H1 (cell line): Measurements from ENCODE around the gene PCDHAC1. TPM values are rescaled to one million over a fixed set of nuclear protein-coding genes. Genes with fewer than 3 reads are reported as not detected.
"Not testable (repeated sequence)": the region's sequence is repeated elsewhere in the genome, so short reads cannot be mapped to it uniquely, and the experiment has no call there.

Experiments used
- CTCF ChIA-PET: fragments of 300-600 bp; sonication (Branson Sonifier 250); formaldehyde crosslinking; loops from one replicate; lab custom pipeline; 2021; ENCODE audit not compliant: partially characterized antibody; lab: Charles Lee
- POLR2A ChIA-PET: fragments of 300-600 bp; sonication (Branson Sonifier 250); formaldehyde crosslinking; loops from one replicate; lab custom pipeline; 2021; ENCODE audit warnings: inconsistent platforms; ENCODE audit not compliant: partially characterized antibody; lab: Charles Lee
- DNase-seq, 2 experiments: peaks; one replicate each; pipeline versions ENCODE4 v3.0.0 to v3.0.0-alpha.2; 2010 to 2022; ENCODE audit warnings: low spot score in 2 of 2, low read depth in 1 of 2, mixed read lengths in 1 of 2
- FAIRE-seq: peaks from 2 replicates; lab custom pipeline; 2011; peaks lifted over from hg19 to GRCh38; lab: Jason Lieb, UNC
- H2AFZ ChIP-seq: 2 replicates; pipeline ENCODE4 v1.8.1; 2012; ENCODE audit warnings: low read length, inconsistent platforms
- H2AK5ac ChIP-seq: 2 replicates; pipeline ENCODE4 v1.6.1; 2013; ENCODE audit warnings: low read depth, low read length
- H2BK120ac ChIP-seq: replicated peaks from 2 replicates; pipeline ENCODE3; 2013; ENCODE audit warnings: low read depth, low read length, inconsistent platforms
- H2BK12ac ChIP-seq: 2 replicates; pipeline ENCODE4 v1.6.1; 2013; ENCODE audit warnings: low read depth, low read length
- H2BK15ac ChIP-seq: 2 replicates; pipeline ENCODE4 v1.6.1; 2013; ENCODE audit warnings: low read length
- H2BK20ac ChIP-seq: 2 replicates; pipeline ENCODE4 v1.6.1; 2013; ENCODE audit warnings: low read length
- H2BK5ac ChIP-seq: 2 replicates; pipeline ENCODE4 v1.6.1; 2013; ENCODE audit warnings: low read depth, low read length
- H3K14ac ChIP-seq: 2 replicates; pipeline ENCODE4 v1.6.1; 2013; ENCODE audit warnings: inconsistent platforms; ENCODE audit not compliant: insufficient read length
- H3K18ac ChIP-seq: 2 replicates; pipeline ENCODE4 v1.6.1; 2013; ENCODE audit warnings: low read length; ENCODE audit errors: extremely low read depth
- H3K23ac ChIP-seq: 2 replicates; pipeline ENCODE4 v1.6.1; 2013; ENCODE audit warnings: inconsistent platforms; ENCODE audit not compliant: insufficient read length
- H3K23me2 ChIP-seq: 2 replicates; pipeline ENCODE4 v1.6.1; 2013; ENCODE audit warnings: low read depth, low read length
- H3K27ac ChIP-seq: 2 replicates; pipeline ENCODE4 v1.6.1; 2011; ENCODE audit warnings: low read depth, low read length, inconsistent platforms
- H3K27me3 ChIP-seq, 4 experiments: replicated peaks in 1 of 4; 1 replicate in 1 of 4; 2 replicates in 3 of 4; pipeline versions ENCODE4 v1.6.1 to v1.8.1; 2011 to 2013; ENCODE audit warnings: low read length in 3 of 4, mild to moderate bottlenecking in 3 of 4, inconsistent platforms in 2 of 4, mixed read lengths in 2 of 4, moderate library complexity in 1 of 4; ENCODE audit not compliant: control insufficient read depth in 3 of 4, insufficient read depth in 3 of 4; ENCODE audit errors: extremely low read depth in 1 of 4
- H3K36me3 ChIP-seq, 4 experiments: 2 replicates each; pipeline versions ENCODE4 v1.6.1 to v1.8.1; 2011 to 2013; ENCODE audit warnings: mild to moderate bottlenecking in 4 of 4, low read length in 3 of 4, moderate library complexity in 2 of 4, control low read depth in 1 of 4, inconsistent platforms in 1 of 4; ENCODE audit not compliant: insufficient read depth in 4 of 4, control insufficient read depth in 2 of 4
- H3K4ac ChIP-seq: replicated peaks from 2 replicates; pipeline ENCODE3; 2013; ENCODE audit warnings: low read length, low read depth, mixed read lengths, inconsistent platforms; ENCODE audit not compliant: insufficient read length
- H3K4me1 ChIP-seq, 4 experiments: replicated peaks in 1 of 4; 1 replicate in 1 of 4; 2 replicates in 3 of 4; pipeline versions ENCODE4 v1.6.1 to v1.8.1; 2011 to 2013; ENCODE audit warnings: low read length in 3 of 4, inconsistent platforms in 2 of 4, mixed read lengths in 1 of 4; ENCODE audit not compliant: insufficient read depth in 4 of 4, control insufficient read depth in 3 of 4
- H3K4me2 ChIP-seq, 2 experiments: 2 replicates each; pipeline versions ENCODE4 v1.6.1 to v1.8.1; 2011 to 2013; ENCODE audit warnings: low read depth in 2 of 2, low read length in 2 of 2, control low read depth in 1 of 2, inconsistent platforms in 1 of 2, mild to moderate bottlenecking in 1 of 2; ENCODE audit not compliant: insufficient read depth in 1 of 2
- H3K4me3 ChIP-seq, 4 experiments: fragments of 200-600, 300-600 bp in 1 of 4; sonication (generic), shearing (Covaris generic), sonication (Bioruptor Twin) in 1 of 4; 2 replicates each; pipeline versions ENCODE4 v1.5.1 to v1.8.1; 2011 to 2016; ENCODE audit warnings: low read length in 4 of 4, low read depth in 3 of 4, control low read depth in 2 of 4, inconsistent platforms in 2 of 4, mild to moderate bottlenecking in 2 of 4, mixed read lengths in 1 of 4, moderate library complexity in 1 of 4; ENCODE audit not compliant: insufficient read depth in 2 of 4; ENCODE audit errors: extremely low read depth in 1 of 4
- H3K56ac ChIP-seq: replicated peaks from 2 replicates; pipeline ENCODE3; 2013; ENCODE audit warnings: low read depth, mild to moderate bottlenecking, mixed read lengths, low read length, inconsistent platforms; ENCODE audit not compliant: insufficient read length
- H3K79me1 ChIP-seq: 2 replicates; pipeline ENCODE4 v1.6.1; 2013; ENCODE audit warnings: low read depth, low read length, control low read depth
- H3K79me2 ChIP-seq, 2 experiments: 2 replicates each; pipeline versions ENCODE4 v1.6.1 to v1.8.1; 2012 to 2013; ENCODE audit warnings: low read length in 2 of 2, mild to moderate bottlenecking in 2 of 2, inconsistent platforms in 1 of 2; ENCODE audit not compliant: insufficient read depth in 2 of 2, control insufficient read depth in 1 of 2
- H3K9ac ChIP-seq, 4 experiments: replicated peaks in 1 of 4; 1 replicate in 1 of 4; 2 replicates in 3 of 4; pipeline versions ENCODE4 v1.6.1 to v1.8.1; 2011 to 2013; ENCODE audit warnings: low read depth in 3 of 4, low read length in 3 of 4, control low read depth in 2 of 4, mild to moderate bottlenecking in 2 of 4, moderate library complexity in 2 of 4, inconsistent platforms in 1 of 4; ENCODE audit errors: extremely low read depth in 1 of 4
- H3K9me3 ChIP-seq, 2 experiments: 2 replicates each; pipeline versions ENCODE4 v1.6.1 to v1.8.1; 2012 to 2013; ENCODE audit warnings: mild to moderate bottlenecking in 2 of 2, moderate library complexity in 2 of 2, control low read depth in 1 of 2, inconsistent platforms in 1 of 2, low read depth in 1 of 2, low read length in 1 of 2, mixed read lengths in 1 of 2; ENCODE audit not compliant: insufficient read depth in 2 of 2
- H4K20me1 ChIP-seq, 2 experiments: replicated peaks in 1 of 2; 2 replicates each; pipeline versions ENCODE3 to v1.8.1; 2011 to 2013; ENCODE audit warnings: inconsistent platforms in 2 of 2, low read length in 2 of 2, mild to moderate bottlenecking in 1 of 2; ENCODE audit not compliant: insufficient read depth in 2 of 2, control insufficient read depth in 1 of 2
- H4K5ac ChIP-seq: 2 replicates; pipeline ENCODE4 v1.6.1; 2013; ENCODE audit warnings: low read length, low read depth, mixed read lengths, inconsistent platforms; ENCODE audit not compliant: insufficient read length
- H4K8ac ChIP-seq: 2 replicates; pipeline ENCODE4 v1.8.0; 2013; ENCODE audit warnings: mild to moderate bottlenecking, moderate library complexity, low read length, inconsistent platforms; ENCODE audit not compliant: insufficient read depth; ENCODE audit errors: extremely low read depth
- H4K91ac ChIP-seq: replicated peaks from 2 replicates; pipeline ENCODE3; 2013; ENCODE audit warnings: low read length, mixed read lengths, inconsistent platforms; ENCODE audit not compliant: insufficient read length
- BACH1 ChIP-seq: IDR thresholded peaks from 2 replicates; pipeline ENCODE4 v1.6.1; 2012; ENCODE audit warnings: low read length, improper control_type of control experiment
- BRCA1 ChIP-seq: IDR thresholded peaks from 2 replicates; pipeline ENCODE4 v1.6.1; 2012; ENCODE audit warnings: low read depth, low read length, improper control_type of control experiment
- FOSL1 ChIP-seq: IDR thresholded peaks from 2 replicates; pipeline ENCODE4 v1.6.1; 2011; ENCODE audit warnings: mild to moderate bottlenecking, low read depth, low read length, moderate library complexity; ENCODE audit not compliant: insufficient read depth
- KDM4A ChIP-seq: IDR thresholded peaks from one replicate; pipeline ENCODE4 v1.7.1; 2012; ENCODE audit warnings: low read depth, mild to moderate bottlenecking, moderate library complexity, low read length, inconsistent platforms; ENCODE audit not compliant: severe bottlenecking
- RNF2 ChIP-seq: fragments of 200-900, 300-1000 bp; sonication (generic); IDR thresholded peaks from 2 replicates; pipeline ENCODE4 v1.7.1; 2016; ENCODE audit warnings: borderline replicate concordance, low read depth, mild to moderate bottlenecking, antibody characterized with exemption, low read length; ENCODE audit not compliant: poor library complexity, severe bottlenecking; ENCODE audit errors: missing control alignments
- WGBS, 2 experiments: shearing (Covaris generic) in 1 of 2; methylation state at CpG; one replicate each; pipeline versions ENCODE4 v1.1.6 to v1.1.7; 2013 to 2015; ENCODE audit warnings: low lambda C conversion rate in 2 of 2, mixed read lengths in 2 of 2, inconsistent platforms in 1 of 2, low coverage in 1 of 2, missing lambda C conversion rate in 1 of 2; ENCODE audit not compliant: insufficient replicate concordance in 2 of 2, insufficient coverage in 1 of 2, insufficient read length in 1 of 2; ENCODE audit errors: extremely low coverage in 1 of 2, missing lambda C conversion rate in 1 of 2; 5-methylcytosine and 5-hydroxymethylcytosine counted together
- polyA plus RNA-seq, 7 experiments: library from polyadenylated mRNA; depleted of rRNA in 3 of 7; stranded (reverse) in 5 of 7; unstranded in 2 of 7; fragments of >200 nt in 5 of 7; fragments of 200-250 nt in 2 of 7; gene quantifications; 1 replicate in 5 of 7; 2 replicates in 1 of 7; 4 replicates in 1 of 7; pipeline versions ENCODE4 v1.2.1 to v1.2.3, GENCODE V29; 2011 to 2013; ENCODE audit warnings: missing spikeins in 2 of 7, mixed read lengths in 2 of 7
- total RNA-seq: library from RNA; stranded (reverse); fragmentation: NEBNext Ultra II Directional; extraction: Animal tissue kit (Norgen Biotek cat#: 25700); gene quantifications from 2 replicates; pipeline ENCODE4 v1.2.1, GENCODE V29; 2021

PCDHAC1 gene
- total and polyA plus RNA-seq, 2 of the 8 experiments (the other 6 are each of a cell fraction or from before 2014, with no cell fraction given), result 2.2 to 4.5 TPM

DNA sequence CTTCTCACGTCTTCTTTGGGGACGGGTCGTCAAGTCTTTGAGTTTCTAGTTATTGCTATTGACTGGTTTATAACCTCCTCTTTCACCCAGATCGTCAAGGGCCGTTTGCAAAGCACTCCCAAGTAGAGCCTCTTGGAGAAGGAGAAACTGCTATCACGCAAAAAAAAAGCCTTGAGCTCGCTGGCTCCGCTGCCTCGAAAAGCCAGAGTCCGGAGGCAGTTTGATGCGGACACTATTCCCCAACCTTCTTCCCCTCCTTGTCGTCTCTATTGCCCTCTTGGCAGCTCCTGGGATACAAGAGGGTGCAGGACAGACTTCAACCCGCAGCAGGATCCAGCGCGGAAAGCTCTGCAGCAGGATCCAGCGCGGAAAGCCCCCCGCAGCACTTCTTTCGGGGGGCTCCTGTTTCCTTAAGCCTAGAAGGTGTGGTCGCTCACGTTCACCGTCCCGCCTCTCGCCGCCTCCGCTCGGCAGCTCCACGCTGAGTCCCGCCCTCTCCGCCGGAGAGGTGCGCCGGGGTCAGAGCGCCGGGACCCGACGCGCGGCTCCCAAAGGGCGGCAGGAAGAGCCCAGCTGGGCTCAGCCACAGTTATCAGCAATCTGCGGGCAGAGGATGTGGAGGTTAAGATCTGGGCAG, at the start of gene PCDHAC1 (continued):
- TF ChIP-seq KDM4A (peak; percentile 81), RNF2 (no peak), FOSL1 (no peak), BRCA1 (no peak), BACH1 (no peak)

GRCh38 chr5:140876541-140877261, 49.4 kb upstream of the PCDHAC1 start:
- not testable (repeated sequence) for H3K23me2 ChIP-seq, H3K9ac ChIP-seq, H2AK5ac ChIP-seq, H3K23ac ChIP-seq, H4K5ac ChIP-seq, H3K18ac ChIP-seq, H3K27ac ChIP-seq, H2AFZ ChIP-seq, H3K4me1 ChIP-seq, H3K9me3 ChIP-seq, H2BK5ac ChIP-seq, H2BK12ac ChIP-seq, H3K4me3 ChIP-seq, H4K91ac ChIP-seq, H3K14ac ChIP-seq, DNase-seq, H2BK120ac ChIP-seq, H3K27me3 ChIP-seq, H2BK20ac ChIP-seq, H3K56ac ChIP-seq, H4K8ac ChIP-seq, H4K20me1 ChIP-seq, H3K4ac ChIP-seq, FAIRE-seq, H3K79me1 ChIP-seq
- peaks cover 0 to 11% (median 0%) of the 10 kb centered on the region in 4 experiments; a peak in 2 of 8 replicates for H3K36me3 ChIP-seq
- CTCF ChIA-PET, result interaction anchor here (0.9 to 9.3 kb wide), 23 partner anchors 10 to 222 kb away, joined by 3 to 141 read pairs (median 6); partner anchors contain the start of genes PCDHA10, PCDHA4, PCDHA8 and PCDHAC1
- 98% methylated on average over 72 of the region's 80 CpGs; no CpG with 5 or more reads in 1 of the 2 experiments for WGBS, 2 experiments
- peaks cover 0 to 14% of the 10 kb centered on the region in 2 experiments; a peak in 2 of 4 replicates for H3K79me2 ChIP-seq
- H2BK15ac ChIP-seq, result peak overlapping the region; percentile 13; the same call in 1 of the 2 replicates
- POLR2A ChIA-PET, result interaction anchor here (0.8 to 3.6 kb wide), 4 partner anchors 50 to 164 kb away, joined by 3 to 32 read pairs (median 7); partner anchors contain the start of genes PCDHAC1 and PCDHAC2
- peak overlapping the region in 1 of 2 experiments; percentile 26; a peak in 1 of 4 replicates for H3K4me2 ChIP-seq
